SJSA1 (cell line): ENCODE results near the gene OTP. TPM values are rescaled to one million over a fixed set of nuclear protein-coding genes. Genes with fewer than 3 reads are reported as not detected.

Experiments
- DNase-seq, 2 experiments: peaks; one replicate each; pipeline ENCODE4 v3.0.0-alpha.2; 2015 to 2020; ENCODE audit warnings: low spot score in 2 of 2, low read depth in 1 of 2
- H3K27ac ChIP-seq: fragments of 250-450 bp; sonication (Bioruptor Pico); 2 replicates; pipeline ENCODE4 v1.5.1; 2020; ENCODE audit warnings: mild to moderate bottlenecking, moderate library complexity
- H3K27me3 ChIP-seq: fragments of 250-450 bp; sonication (Bioruptor Pico); replicated peaks from 2 replicates; pipeline ENCODE4 v1.5.1; 2020; ENCODE audit warnings: mild to moderate bottlenecking, moderate library complexity
- H3K36me3 ChIP-seq: fragments of 250-450 bp; sonication (Bioruptor Pico); 2 replicates; pipeline ENCODE4 v1.5.1; 2020; ENCODE audit warnings: mild to moderate bottlenecking
- H3K4me1 ChIP-seq: fragments of 250-450 bp; sonication (Bioruptor Pico); replicated peaks from 2 replicates; pipeline ENCODE4 v1.6.1; 2021; ENCODE audit warnings: mild to moderate bottlenecking
- H3K4me3 ChIP-seq: fragments of 250-450 bp; sonication (Bioruptor Pico); 2 replicates; pipeline ENCODE4 v1.5.1; 2020; ENCODE audit warnings: mild to moderate bottlenecking
- H3K9me3 ChIP-seq: fragments of 250-450 bp; sonication (Bioruptor Pico); replicated peaks from 2 replicates; pipeline ENCODE4 v1.5.1; 2020; ENCODE audit warnings: mild to moderate bottlenecking
- total RNA-seq: library from RNA; depleted of rRNA; stranded (reverse); fragments of >200 nt; shearing (Covaris generic); gene quantifications from 2 replicates; pipeline ENCODE4 v1.2.3, GENCODE V29; 2014

Gene OTP
- total RNA-seq, 1 experiment from 2014 or later: not detected

DNA sequence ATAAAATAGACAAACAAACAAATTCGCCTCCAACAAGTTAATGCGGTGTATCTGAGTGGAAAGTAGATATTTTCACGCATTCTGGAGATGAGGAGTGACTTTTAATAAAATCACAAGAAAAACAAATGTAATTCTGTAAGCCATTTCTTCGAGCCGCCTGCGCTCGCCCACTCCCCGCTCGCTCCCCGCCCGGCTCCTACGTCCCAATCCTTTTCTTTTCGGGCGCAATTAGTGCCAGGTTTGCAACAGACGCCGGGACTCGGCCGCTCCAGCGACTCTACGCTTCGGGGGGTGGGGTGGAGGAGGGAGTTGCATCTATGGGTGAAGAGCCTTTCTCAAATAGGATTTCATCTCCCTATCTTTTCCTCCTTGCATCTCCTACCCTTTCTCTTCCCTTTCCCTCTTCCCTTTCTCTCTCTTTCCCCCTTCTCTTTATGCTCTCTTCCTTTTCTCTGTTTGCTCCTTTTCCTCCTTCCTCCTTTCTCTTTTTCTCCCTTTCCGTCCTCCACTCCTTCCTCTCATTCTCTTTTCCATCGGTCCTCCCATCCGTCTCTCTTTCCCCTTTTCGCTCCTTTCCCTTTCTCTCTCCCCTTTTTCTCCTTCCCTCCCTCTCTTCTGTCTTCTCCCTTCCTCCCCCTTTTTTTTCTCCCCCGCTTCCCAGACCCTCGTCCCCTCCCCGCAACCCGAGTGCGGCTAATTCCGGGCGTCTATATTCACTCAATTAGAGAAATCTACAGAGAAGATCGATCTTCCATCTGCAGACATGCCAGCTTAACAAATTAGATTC lies 6.1 kb upstream of the OTP start:
- H3K4me3 ChIP-seq: 0 out of 2 replicates have a peak overlapping the region, but pooled peaks have one; percentile 12
- H3K9me3 ChIP-seq: peaks cover 3% of the 10 kb centered on the region; the same call in 1 of the 2 replicates
- H3K27me3 ChIP-seq: peaks cover 35% of the 10 kb centered on the region
- H3K36me3 ChIP-seq: no peaks in the 10 kb centered on the region
- peaks cover 12% of the 10 kb centered on the region for H3K4me1 ChIP-seq
- peak in 1 of 2 experiments; percentile 2 for DNase-seq
- no peak overlapping the region for H3K27ac ChIP-seq

DNA sequence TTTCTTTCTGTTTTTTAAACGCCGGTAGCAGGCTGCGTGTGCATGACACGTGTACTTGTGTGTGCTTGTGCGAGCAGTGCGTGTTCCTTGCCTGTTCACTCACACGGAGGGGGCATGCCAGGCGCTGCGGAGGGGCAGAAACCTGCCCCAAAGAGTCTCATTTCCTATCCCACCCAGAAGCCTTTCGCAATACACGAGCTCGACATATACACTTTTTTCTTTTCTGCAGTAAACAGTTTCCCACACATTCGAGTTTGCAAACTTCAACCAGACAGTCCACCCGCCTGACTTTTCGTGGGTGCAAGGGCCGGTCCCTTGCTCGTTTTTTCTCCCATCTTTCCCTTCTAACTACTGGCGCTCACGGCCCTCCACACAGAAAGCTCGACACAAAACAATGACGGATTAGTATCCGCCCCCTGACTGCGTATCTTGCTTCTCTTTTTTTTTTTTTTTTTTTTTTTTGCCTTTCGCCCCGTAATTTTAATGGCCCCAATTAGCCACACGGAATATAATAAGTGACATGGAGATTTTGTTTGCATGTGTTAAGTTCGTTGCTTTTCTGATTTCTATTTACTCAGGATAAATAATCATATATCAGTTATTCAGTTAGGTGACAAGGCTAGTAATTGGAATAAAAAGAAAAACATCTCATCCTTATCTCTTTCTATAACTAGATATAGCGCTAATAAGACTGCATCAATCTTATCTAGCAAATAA lies 5.3 kb upstream of the OTP start:
- Histone ChIP-seq H3K27ac (no peak overlapping the region), H3K36me3 (no peaks in the 10 kb centered on the region), H3K4me1 (peaks cover 12% of the 10 kb centered on the region), H3K27me3 (peaks cover 33% of the 10 kb centered on the region), H3K9me3 (peaks cover 3% of the 10 kb centered on the region; the same call in 1 of the 2 replicates), H3K4me3 (no peak overlapping the region)
- DNase-seq: no peak

DNA sequence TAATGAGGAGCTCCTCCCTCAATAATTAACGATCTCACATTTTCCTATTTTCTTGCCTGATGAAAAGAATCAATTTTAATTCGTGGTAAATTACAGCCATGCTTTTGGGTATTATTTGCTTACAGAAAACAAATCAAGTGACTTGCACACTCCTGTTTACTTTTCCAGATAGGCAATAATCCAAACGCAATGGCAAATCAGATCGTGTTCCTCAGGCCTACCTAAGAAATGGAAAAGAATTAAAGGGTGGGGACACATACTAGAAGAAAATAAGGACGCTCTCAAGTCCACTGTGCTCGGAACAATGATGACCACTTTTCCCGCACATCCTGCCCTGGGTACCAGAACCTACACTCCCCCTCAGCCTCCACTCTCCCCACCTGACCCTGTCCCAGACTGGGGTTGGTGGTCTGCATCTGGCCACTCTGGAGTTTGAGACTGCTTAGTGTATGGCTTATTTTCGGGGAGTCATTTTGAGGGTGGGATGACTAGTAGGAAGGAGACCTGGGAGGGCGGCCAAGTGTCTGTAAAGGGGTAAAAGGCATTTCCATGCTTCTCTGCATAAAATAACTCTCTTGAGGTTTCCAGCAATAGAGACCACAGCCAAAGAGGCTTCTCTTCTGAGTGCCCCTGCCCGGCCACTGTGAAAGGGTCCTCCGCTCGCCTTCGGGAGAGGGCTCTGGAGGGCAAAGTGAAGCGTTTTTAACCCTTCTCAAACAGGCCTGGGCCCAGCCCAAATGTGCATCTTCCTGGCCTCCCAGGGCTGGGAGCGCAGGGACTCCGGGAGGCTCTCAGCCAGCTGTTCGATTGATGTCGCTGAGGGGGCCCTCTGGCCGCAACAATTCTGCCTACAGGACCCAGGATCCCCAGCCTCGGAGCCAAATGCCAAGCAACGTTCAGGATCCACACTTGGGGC lies 4.5 kb upstream of the OTP start:
- H3K9me3 ChIP-seq: peaks cover 3% of the 10 kb centered on the region; the same call in 1 of the 2 replicates
- no peak overlapping the region for H3K4me3 ChIP-seq
- H3K4me1 ChIP-seq: peaks cover 12% of the 10 kb centered on the region
- no peak overlapping the region for H3K27ac ChIP-seq
- peaks cover 36% of the 10 kb centered on the region for H3K27me3 ChIP-seq
- no peaks in the 10 kb centered on the region for H3K36me3 ChIP-seq
- DNase-seq: no peak

DNA sequence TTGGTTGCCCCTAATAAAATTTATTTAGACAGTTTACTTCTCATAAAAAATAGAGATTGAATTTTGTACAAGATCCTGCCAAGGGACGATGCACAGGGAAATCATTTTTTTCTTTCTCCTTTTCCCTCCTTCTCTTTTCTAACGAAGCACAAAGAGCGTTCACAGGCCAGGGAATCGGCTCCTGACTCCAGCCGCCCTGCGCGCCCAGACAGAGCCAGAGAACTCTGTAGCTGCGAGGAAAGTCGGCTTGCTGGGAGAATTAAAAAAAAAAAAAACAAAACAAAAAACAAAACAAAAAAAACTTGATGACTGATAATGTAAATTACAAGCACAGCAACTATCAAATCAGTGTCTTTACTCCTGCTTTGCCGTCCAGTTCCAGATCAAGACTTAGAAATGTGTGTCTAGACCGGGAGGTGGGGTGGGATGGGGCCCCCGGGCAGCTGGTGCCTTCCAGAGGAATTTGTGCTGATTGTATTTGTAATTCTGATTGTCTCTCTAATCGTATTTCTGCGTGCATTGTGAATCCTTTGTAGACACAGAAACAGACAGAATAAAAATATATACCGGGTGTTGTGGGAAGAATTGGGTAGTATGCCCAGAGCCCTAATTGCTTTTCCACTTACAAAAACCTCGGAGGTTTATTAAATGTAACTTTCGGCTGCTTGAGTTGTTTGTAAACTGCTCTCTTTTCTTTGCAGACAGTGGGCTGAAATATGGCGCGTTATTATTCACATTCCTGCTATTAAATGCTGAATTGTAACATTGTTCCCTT lies 3.6 kb upstream of the OTP start:
- DNase-seq: no peak
- no peaks in the 10 kb centered on the region for H3K36me3 ChIP-seq
- H3K4me1 ChIP-seq: peaks cover 12% of the 10 kb centered on the region
- H3K27ac ChIP-seq: no peak overlapping the region
- H3K4me3 ChIP-seq: no peak overlapping the region
- peaks cover 43% of the 10 kb centered on the region for H3K27me3 ChIP-seq
- H3K9me3 ChIP-seq: peaks cover 3% of the 10 kb centered on the region; the same call in 1 of the 2 replicates

DNA sequence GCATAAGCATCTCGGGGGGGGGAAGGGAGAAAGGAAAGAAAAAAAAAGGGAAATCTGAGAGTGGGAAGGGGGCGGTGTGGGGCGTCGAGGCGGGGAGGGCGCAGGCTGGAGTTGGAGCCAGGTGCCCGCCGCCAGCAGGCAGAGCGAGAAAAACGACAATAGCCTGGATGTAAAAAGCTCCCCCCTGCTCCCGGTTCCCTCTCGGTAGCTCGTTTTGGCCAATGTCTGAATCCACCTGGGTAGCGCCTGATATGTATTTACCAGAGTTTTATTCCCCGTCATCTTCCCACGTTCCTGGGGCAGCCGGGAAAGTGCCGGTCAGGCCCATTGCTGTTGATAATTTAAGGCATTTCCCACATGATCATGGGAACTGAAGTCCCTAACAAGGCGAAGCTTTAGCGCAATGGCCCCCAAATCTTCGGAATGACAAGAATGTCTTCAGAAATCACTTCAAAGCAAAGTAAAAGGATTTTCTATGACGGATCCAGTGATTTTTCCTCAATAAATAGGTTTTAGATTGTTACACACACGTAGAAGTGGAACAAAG lies 3.0 kb upstream of the OTP start:
- no peaks in the 10 kb centered on the region for H3K36me3 ChIP-seq
- peaks cover 12% of the 10 kb centered on the region for H3K4me1 ChIP-seq
- H3K27me3 ChIP-seq: peaks cover 50% of the 10 kb centered on the region
- DNase-seq: no peak
- peaks cover 3% of the 10 kb centered on the region; the same call in 1 of the 2 replicates for H3K9me3 ChIP-seq
- H3K4me3 ChIP-seq: no peak overlapping the region
- H3K27ac ChIP-seq: no peak overlapping the region

DNA sequence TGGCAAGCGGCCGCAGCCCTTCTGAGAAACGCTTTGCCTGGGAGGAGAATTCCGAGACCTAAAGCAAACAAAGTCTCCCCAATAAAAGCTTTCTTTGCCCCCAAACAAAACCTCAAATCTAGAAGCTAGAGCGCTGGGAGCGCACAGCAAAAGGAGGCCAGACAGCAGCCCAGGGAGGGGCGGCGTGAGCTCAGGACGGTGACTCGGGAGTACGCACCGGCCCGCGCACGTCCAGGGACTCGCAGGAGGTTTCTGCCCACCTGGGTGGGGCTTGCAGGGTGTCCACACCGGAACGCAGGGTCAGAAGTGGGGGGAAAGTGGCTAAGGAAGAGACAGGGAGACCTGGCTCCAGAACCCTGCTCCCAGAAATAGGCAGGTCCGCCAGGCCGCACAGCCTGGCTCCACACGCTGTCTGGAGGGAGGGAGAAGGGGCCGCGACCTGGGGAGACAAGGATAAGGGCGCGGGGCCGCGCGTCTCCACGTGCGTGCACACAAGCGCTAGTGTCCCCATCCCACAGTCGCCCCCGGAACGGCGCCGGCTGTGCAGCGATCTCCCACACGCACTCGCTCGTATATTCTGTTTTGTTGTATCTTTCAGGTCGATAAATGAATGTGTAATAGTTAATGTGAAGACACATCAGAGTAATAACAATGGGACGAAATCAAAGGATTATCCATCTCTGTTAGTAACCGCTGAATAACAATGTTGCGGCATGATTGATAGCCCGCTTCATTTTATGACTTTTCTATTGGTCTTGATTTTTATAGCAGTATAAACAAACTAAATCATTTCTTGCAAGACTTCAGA lies 2.3 kb upstream of the OTP start:
- H3K36me3 ChIP-seq: no peaks in the 10 kb centered on the region
- peaks cover 50% of the 10 kb centered on the region for H3K27me3 ChIP-seq
- no peak for DNase-seq
- no peak overlapping the region for H3K27ac ChIP-seq
- H3K4me1 ChIP-seq: peaks cover 11% of the 10 kb centered on the region
- no peak overlapping the region for H3K4me3 ChIP-seq
- H3K9me3 ChIP-seq: peaks cover 2% of the 10 kb centered on the region; the same call in 1 of the 2 replicates

DNA sequence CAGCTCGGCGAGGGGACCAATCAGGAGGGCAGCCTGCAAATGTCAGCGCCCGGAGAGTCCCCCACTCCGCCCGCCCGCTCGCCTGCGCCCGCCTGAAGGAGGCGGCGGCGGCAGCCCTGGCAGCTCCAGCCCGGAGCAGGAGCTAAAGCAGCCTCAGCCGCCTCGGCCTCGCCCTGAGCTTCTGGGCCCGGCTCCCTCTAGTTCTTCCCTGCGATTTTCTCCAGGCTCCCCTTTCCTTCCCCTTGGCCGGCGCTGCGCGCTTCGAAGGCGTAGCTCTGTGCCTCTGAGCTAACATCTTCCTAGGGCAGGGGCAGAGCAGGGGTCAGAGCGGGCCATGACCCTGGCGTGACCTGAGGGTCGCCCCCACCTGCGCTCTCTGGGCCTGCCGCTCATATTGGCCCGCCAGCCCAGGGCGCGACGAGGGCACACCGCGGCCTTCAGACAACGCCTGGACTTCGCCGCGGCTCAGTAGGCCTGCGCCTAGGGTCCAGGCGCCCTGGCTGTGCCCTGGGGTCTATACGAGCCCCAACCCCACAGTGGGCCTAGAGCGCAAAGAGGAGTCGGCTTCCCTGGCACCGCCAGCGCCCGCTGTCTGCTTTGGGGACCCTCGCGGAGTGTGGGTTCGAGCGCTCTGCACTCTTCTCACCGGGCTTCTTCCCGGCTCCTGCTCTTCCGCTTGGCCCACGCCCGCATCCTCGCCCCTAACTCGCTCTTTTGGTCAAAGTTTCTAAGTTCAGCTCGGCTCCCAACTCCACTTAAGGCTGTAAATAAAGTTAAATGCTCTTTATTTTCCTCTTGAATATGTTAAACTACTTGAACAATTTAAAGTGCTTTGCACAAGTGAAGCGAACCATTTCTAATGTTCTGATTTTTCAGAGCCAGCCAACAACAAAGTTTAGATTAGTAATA lies 504 bp upstream of the OTP start:
- H3K4me3 ChIP-seq: no peak overlapping the region
- no peaks in the 10 kb centered on the region for H3K4me1 ChIP-seq
- no peaks in the 10 kb centered on the region for H3K9me3 ChIP-seq

DNA sequence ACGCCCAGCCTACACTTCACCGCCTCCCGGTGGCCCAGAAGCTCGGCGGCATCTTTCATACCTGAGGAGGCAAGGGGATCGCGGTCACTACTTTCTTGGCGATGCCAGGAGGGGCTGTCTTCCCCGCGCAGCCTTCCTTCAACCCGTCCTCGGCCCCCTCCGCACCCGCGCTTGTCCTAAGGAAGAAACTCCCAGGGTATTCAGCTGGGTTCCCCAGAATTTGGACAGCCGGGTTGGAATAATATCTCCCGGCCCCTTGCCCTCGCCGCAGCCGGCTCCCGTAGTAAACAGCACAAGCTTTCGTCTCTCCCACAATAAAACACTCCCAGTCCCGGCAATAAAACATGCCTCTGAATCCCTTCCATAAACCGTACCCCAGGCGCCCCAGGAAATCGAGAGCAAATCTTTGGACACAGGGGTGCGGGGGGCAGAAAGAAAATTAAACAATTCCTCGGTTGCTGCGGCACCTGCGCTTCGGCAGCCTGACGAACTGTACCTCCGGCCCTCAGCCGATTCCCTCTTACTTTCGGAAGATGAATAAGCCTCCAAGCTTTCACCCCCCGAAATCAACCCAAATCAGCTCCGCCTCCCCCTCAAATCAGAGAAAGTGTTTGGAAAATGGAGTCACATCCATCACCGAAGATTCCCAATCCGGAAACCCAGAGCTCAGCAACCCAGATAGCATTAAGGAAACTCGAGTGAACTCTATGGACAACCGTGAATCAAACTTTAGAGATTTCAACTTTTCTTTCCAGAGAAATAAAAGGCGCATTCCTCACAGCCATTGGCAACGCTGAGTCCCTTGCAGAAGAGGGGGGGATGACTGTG lies 1.1 kb downstream of the OTP start:
- no peak for DNase-seq
- no peaks in the 10 kb centered on the region for H3K4me1 ChIP-seq
- H3K36me3 ChIP-seq: no peaks in the 10 kb centered on the region
- H3K9me3 ChIP-seq: no peaks in the 10 kb centered on the region
- H3K27ac ChIP-seq: no peak overlapping the region
- H3K4me3 ChIP-seq: no peak overlapping the region
- H3K27me3 ChIP-seq: peaks cover 59% of the 10 kb centered on the region

More for the DNA sequence above, 504 bp upstream of the OTP start:
- H3K36me3 ChIP-seq: no peaks in the 10 kb centered on the region
- DNase-seq: no peak
- H3K27me3 ChIP-seq: peaks cover 54% of the 10 kb centered on the region
- no peak overlapping the region for H3K27ac ChIP-seq

DNA sequence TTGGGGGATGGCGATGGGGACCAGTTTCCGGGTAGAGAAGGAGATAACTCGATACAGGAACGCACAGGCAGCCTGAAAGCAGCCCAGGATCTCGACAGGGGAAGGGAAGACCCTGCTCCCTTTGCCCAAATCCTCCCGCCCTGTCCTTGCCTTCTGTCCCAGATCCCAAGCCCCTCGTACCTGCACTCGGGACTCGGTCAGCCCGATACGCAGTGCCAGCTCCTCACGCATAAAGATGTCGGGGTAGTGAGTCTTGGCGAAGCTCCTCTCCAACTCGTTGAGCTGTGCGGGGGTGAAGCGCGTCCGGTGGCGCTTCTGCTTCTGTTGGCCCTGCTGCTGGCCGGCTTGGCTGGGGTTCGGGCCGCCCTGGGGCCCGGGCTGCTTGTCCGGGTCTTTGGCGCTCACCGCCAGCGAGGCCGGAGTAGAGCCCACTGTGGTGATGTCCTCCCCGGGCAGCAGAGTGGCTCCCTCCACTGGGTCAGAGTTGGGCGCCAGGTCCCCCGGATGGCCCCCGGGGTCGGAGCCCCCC lies 1.8 kb downstream of the OTP start:
- no peaks in the 10 kb centered on the region for H3K36me3 ChIP-seq
- H3K27me3 ChIP-seq: peaks cover 59% of the 10 kb centered on the region
- H3K27ac ChIP-seq: no peak overlapping the region
- no peaks in the 10 kb centered on the region for H3K9me3 ChIP-seq
- no peak overlapping the region for H3K4me3 ChIP-seq
- no peaks in the 10 kb centered on the region for H3K4me1 ChIP-seq
- no peak for DNase-seq

DNA sequence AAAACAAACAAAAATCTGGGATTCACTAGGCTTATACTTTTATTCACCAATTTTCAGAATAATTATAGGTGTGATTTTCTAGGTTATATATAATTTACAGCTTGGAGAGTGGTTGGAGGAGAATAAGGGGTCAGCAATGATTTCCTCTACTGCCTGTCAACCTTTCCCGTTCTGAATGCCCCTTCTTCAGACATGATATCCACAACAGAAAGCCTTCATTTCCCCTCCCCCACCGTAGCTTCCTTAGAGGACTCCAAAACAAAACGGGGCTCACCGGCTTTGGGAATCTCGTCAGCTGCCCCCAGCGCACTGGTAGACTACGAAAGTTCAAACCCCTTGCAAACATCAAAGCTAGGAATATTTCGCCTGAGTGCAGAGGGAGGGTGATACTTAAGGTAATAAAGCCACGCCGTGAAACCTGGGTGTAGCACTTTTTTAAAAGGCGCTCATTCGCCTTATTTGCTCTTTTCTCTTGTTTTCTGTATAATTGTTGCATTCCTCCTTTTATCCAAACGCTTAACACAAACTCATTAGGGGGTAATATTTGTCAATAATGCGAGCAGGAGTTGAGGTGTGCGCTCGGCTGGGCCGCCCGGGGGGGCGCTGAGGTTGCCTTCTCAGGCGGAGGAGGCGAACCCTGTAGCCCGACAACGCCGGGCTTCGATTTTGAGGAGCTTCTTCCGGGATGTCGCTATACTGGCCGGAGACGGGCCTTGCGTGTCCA lies 2.4 kb downstream of the OTP start:
- Histone ChIP-seq H3K4me3 (no peak overlapping the region), H3K27ac (no peak overlapping the region), H3K9me3 (no peaks in the 10 kb centered on the region), H3K36me3 (no peaks in the 10 kb centered on the region), H3K27me3 (peaks cover 59% of the 10 kb centered on the region), H3K4me1 (peaks cover 2% of the 10 kb centered on the region)
- DNase-seq: no peak
